Cardiac muscle cell (in vitro differentiated cells and primary cell): ENCODE data around the gene TEDDM1. TPM values are rescaled to one million over a fixed set of nuclear protein-coding genes. Genes with fewer than 3 reads are reported as not detected.

Source experiments
- DNase-seq, 2 donors: peaks; one replicate each; pipeline versions ENCODE4 v3.0.0 to v3.0.0-alpha.2; 2010 to 2017; ENCODE audit warnings: low read depth in 1 of 2, low spot score in 1 of 2
- H3K27ac ChIP-seq: fragments of 200-600 bp; sonication (generic); 2 replicates; pipeline ENCODE4 v1.5.1; 2016
- H3K27me3 ChIP-seq: fragments of 200-600 bp; sonication (generic); 2 replicates; pipeline ENCODE4 v1.6.0; 2016; ENCODE audit warnings: control low read depth
- H3K36me3 ChIP-seq: fragments of 200-600 bp; sonication (generic); 2 replicates; pipeline ENCODE4 v1.5.1; 2016; ENCODE audit warnings: control low read depth
- H3K4me1 ChIP-seq: fragments of 200-600 bp; sonication (generic); 2 replicates; pipeline ENCODE4 v1.8.1; 2017; ENCODE audit warnings: low read depth, mild to moderate bottlenecking, mixed run types
- H3K4me3 ChIP-seq: fragments of 200-600 bp; sonication (generic); 2 replicates; pipeline ENCODE4 v1.5.1; 2016; ENCODE audit warnings: mild to moderate bottlenecking
- H3K9me3 ChIP-seq: fragments of 200-600 bp; sonication (generic); 2 replicates; pipeline ENCODE4 v1.5.1; 2017; ENCODE audit warnings: low read depth, mild to moderate bottlenecking, control low read depth
- polyA plus RNA-seq: library from polyadenylated mRNA; unstranded; fragments of >200 nt; fragmentation: Nextera tagmentation; extraction: Ambion mirVana; gene quantifications from 2 replicates; pipeline ENCODE4 v1.2.1, GENCODE V29; 2016
- total RNA-seq: library from RNA; depleted of rRNA; stranded (reverse); fragments of >200 nt; gene quantifications from 2 replicates; pipeline ENCODE4 v1.2.3, GENCODE V29; 2016
- TF ChIP-seq, protein P1 (sequence below): IDR thresholded peaks from 2 replicates; pipeline ENCODE4 v1.5.1; 2012; ENCODE audit warnings: low read depth, mild to moderate bottlenecking, low read length

The TEDDM1 gene
- total and polyA plus RNA-seq, 2 experiments from 2014 or later = not detected

DNA sequence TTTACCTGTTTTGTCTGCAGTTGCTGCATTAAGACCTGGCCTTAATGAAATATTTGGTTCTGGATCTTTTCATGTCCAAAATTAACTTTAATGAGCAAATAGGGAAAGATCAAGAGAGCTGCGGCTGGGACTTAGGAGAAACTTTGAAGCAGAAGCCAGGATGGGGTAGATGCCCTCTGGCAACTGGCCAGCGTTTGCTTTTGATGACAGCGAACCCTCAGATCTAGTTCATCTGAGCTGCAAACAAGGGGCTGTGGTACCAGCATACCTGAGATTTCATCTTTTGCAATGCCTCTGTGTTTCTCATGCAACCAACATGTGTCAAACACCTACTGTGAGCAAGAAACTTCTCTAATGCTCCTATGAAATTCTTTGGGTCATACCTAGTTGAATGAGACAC, 13.0 kb upstream of the TEDDM1 start:
- no peaks in the 10 kb centered on the region for H3K27me3 ChIP-seq
- TF ChIP-seq, protein P1, sequence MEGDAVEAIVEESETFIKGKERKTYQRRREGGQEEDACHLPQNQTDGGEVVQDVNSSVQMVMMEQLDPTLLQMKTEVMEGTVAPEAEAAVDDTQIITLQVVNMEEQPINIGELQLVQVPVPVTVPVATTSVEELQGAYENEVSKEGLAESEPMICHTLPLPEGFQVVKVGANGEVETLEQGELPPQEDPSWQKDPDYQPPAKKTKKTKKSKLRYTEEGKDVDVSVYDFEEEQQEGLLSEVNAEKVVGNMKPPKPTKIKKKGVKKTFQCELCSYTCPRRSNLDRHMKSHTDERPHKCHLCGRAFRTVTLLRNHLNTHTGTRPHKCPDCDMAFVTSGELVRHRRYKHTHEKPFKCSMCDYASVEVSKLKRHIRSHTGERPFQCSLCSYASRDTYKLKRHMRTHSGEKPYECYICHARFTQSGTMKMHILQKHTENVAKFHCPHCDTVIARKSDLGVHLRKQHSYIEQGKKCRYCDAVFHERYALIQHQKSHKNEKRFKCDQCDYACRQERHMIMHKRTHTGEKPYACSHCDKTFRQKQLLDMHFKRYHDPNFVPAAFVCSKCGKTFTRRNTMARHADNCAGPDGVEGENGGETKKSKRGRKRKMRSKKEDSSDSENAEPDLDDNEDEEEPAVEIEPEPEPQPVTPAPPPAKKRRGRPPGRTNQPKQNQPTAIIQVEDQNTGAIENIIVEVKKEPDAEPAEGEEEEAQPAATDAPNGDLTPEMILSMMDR = no peak
- no peaks in the 10 kb centered on the region for H3K36me3 ChIP-seq
- no peak overlapping the region for H3K27ac ChIP-seq
- no peak for DNase-seq
- no peaks in the 10 kb centered on the region for H3K9me3 ChIP-seq
- H3K4me3 ChIP-seq = no peak overlapping the region
- no peaks in the 10 kb centered on the region for H3K4me1 ChIP-seq

DNA sequence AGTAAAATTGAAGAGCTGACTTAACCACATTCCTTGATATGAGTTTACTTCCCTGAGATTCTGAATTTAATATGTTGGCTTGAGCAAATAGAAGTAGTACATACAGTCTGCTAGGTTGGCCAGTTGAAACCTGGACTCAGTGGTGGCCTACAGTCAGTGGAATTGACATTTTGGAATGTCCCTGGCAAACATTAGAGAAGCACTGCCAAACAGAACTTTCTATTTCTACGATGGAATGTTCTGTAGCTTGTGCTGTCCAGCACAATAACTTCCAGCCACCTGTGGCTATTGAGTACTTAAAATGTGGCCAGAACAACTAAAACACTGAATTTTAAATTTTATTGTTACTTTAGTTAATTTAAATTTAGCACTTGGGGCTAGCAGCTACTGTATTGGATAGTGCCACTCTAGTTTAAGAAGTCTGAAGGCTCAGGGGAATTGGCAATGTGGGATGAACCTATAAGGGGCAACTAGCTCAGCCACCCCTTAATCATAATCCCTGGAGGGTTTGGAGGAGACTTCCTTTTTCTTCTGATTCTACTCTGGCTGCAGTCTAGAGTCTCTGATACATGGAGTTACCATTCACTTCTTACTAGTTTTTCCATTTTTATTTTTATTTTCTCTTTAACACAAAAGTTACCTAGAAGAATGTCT, 10.3 kb upstream of the TEDDM1 start:
- Histone ChIP-seq H3K27me3 (no peaks in the 10 kb centered on the region), H3K4me1 (no peaks in the 10 kb centered on the region), H3K36me3 (no peaks in the 10 kb centered on the region), H3K9me3 (no peaks in the 10 kb centered on the region), H3K27ac (no peak overlapping the region), H3K4me3 (no peak overlapping the region)
- peak in 1 of 2 donors; percentile 17 for DNase-seq
- TF ChIP-seq, protein P1 = no peak

DNA sequence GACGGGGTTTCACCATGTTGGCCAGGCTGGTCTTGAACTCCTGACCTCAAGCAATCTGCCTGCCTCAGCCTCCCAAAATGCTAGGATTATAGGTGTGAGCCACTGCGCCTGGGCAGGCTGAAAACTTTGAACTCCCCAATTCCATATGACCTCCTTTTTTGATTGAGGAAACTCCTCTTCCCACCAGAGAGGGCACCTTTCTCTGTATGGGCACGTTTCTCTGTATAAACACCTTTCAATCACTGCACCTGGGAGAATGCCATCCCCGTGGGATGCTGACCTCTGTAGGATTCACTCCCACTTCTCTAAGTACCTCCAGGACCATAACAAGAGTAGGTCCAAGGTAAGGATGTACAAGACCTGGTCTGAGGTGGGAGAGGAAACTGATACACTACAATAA, 9.7 kb upstream of the TEDDM1 start:
- no peak for DNase-seq
- TF ChIP-seq, protein P1 = no peak

DNA sequence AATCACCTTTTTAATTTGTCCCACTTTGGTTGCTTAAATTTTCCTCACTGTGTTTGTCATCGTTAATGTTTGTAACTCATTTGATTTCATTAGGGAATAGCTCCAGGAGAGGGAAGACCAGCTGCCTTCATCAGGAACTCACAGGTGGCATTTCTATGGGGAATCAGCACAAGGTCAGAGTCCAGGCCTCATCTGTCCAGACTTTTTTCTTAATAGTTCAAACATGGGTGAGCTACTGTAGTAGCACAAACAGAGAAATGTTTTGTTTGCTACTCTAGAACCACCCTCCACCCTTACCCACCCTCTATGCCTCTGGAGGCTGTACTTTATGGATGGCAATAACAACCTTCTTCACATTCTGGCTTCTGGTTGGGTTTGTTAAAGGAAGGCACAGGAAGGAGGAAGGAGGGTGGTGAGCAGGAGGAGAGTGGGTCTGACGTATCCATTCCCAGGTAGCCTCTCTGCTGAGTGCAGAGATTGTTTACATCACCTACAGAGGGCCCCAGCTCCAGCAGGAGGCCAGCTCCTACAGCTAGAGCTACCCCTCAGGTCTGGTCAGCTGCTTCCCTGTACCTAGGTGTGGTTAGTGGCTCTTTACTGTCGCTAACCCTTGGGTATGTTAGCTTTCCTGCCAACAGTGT, 8.1 kb upstream of the TEDDM1 start:
- DNase-seq = no peak
- H3K27me3 ChIP-seq = no peaks in the 10 kb centered on the region

More for the DNA sequence above, 9.7 kb upstream of the TEDDM1 start:
- H3K9me3 ChIP-seq = no peaks in the 10 kb centered on the region
- no peak overlapping the region for H3K27ac ChIP-seq
- no peak overlapping the region for H3K4me3 ChIP-seq
- no peaks in the 10 kb centered on the region for H3K4me1 ChIP-seq
- no peaks in the 10 kb centered on the region for H3K36me3 ChIP-seq
- no peaks in the 10 kb centered on the region for H3K27me3 ChIP-seq

DNA sequence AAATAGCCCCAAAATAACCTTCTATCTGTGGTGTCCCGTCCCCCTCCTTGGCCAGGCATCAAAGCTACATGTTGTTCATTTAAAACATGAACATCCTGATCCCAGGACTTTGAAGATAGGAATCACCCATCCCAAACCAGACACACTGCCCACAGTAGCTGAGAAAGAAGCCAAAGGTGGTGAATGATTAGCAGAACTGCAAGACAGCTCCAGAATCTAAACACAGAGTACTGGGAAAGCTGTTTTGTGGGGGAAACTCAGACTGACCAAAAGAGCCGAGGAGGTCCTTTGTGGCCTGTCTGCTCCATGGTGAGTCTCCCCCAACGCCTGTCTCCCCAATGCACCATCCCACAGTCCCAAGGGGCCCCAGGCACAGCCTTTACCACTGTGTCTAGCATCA, 7.3 kb upstream of the TEDDM1 start:
- Histone ChIP-seq H3K27ac (no peak overlapping the region), H3K4me1 (no peaks in the 10 kb centered on the region), H3K4me3 (no peak overlapping the region), H3K9me3 (no peaks in the 10 kb centered on the region), H3K27me3 (no peaks in the 10 kb centered on the region), H3K36me3 (no peaks in the 10 kb centered on the region)
- TF ChIP-seq, protein P1 = no peak
- no peak for DNase-seq

More for the DNA sequence above, 8.1 kb upstream of the TEDDM1 start:
- H3K9me3 ChIP-seq = no peaks in the 10 kb centered on the region
- no peak overlapping the region for H3K27ac ChIP-seq
- H3K36me3 ChIP-seq = no peaks in the 10 kb centered on the region
- H3K4me1 ChIP-seq = no peaks in the 10 kb centered on the region
- TF ChIP-seq, protein P1 = no peak
- no peak overlapping the region for H3K4me3 ChIP-seq
